Dendritic cell treated with granulocyte-macrophage colony-stimulating factor and Interleukin-4, amounts not matched to agents 40 ng/mL and 50 ng/mL, for 4 days (primary cell): ENCODE results near the gene TRIM66.

Experiments used
- H3K27ac Mint-ChIP-seq: one replicate; pipeline ENCODE4 v1.8.0; 2022; ENCODE audit warnings: mild to moderate bottlenecking, mixed read lengths
- H3K27me3 Mint-ChIP-seq: one replicate; pipeline ENCODE4 v1.8.0; 2022; ENCODE audit warnings: mild to moderate bottlenecking, mixed read lengths
- H3K36me3 Mint-ChIP-seq: one replicate; pipeline ENCODE4 v1.8.0; 2022; ENCODE audit warnings: low read depth, mixed read lengths
- H3K4me1 Mint-ChIP-seq: one replicate; pipeline ENCODE4 v1.8.0; 2022; ENCODE audit warnings: low read depth, mixed read lengths
- H3K4me3 Mint-ChIP-seq: one replicate; pipeline ENCODE4 v1.8.0; 2022; ENCODE audit warnings: mild to moderate bottlenecking, moderate library complexity, mixed read lengths
- H3K9me3 Mint-ChIP-seq: one replicate; pipeline ENCODE4 v1.8.0; 2022; ENCODE audit warnings: mixed read lengths
- intact Hi-C: fragments of 100-400 bp; cut with micrococcal nuclease; formaldehyde crosslinking; loops from one replicate; pipeline ENCODE4 v1.15.0; 2022

The TRIM66 gene

GRCh38 chr11:8586184-8586583 is 96.3 kb downstream of the TRIM66 start:
- Mint-ChIP-seq H3K36me3 (no peaks in the 10 kb centered on the region), H3K9me3 (no peaks in the 10 kb centered on the region), H3K4me1 (peaks cover 6% of the 10 kb centered on the region), H3K27ac (no peak overlapping the region), H3K27me3 (no peaks in the 10 kb centered on the region), H3K4me3 (no peak overlapping the region)
- intact Hi-C loops: no loop called here

GRCh38 chr11:8584511-8584910 is 98.0 kb downstream of the TRIM66 start:
- H3K36me3 Mint-ChIP-seq: no peaks in the 10 kb centered on the region
- H3K4me3 Mint-ChIP-seq: no peak overlapping the region
- no peaks in the 10 kb centered on the region for H3K27me3 Mint-ChIP-seq
- peaks cover 6% of the 10 kb centered on the region for H3K4me1 Mint-ChIP-seq
- H3K27ac Mint-ChIP-seq: no peak overlapping the region
- intact Hi-C loops: no loop called here
- no peaks in the 10 kb centered on the region for H3K9me3 Mint-ChIP-seq

- peaks cover 6% of the 10 kb centered on the region for H3K4me1 Mint-ChIP-seq
- H3K9me3 Mint-ChIP-seq: no peaks in the 10 kb centered on the region
- no peak overlapping the region for H3K27ac Mint-ChIP-seq
- H3K27me3 Mint-ChIP-seq: no peaks in the 10 kb centered on the region
- intact Hi-C loops: no loop called here
- no peak overlapping the region for H3K4me3 Mint-ChIP-seq
- no peaks in the 10 kb centered on the region for H3K36me3 Mint-ChIP-seq
Observed at GRCh38 chr11:8584082-8584481, 98.4 kb downstream of the TRIM66 start.

GRCh38 chr11:8581300-8581699 is 101.2 kb downstream of the TRIM66 start:
- peaks cover 3% of the 10 kb centered on the region for H3K4me1 Mint-ChIP-seq
- no peak overlapping the region for H3K4me3 Mint-ChIP-seq
- H3K27ac Mint-ChIP-seq: no peak overlapping the region
- intact Hi-C loops: no loop called here
- no peaks in the 10 kb centered on the region for H3K9me3 Mint-ChIP-seq
- no peaks in the 10 kb centered on the region for H3K36me3 Mint-ChIP-seq
- H3K27me3 Mint-ChIP-seq: no peaks in the 10 kb centered on the region

GRCh38 chr11:8577791-8578581 is 104.5 kb downstream of the TRIM66 start:
- Mint-ChIP-seq H3K4me3 (no peak overlapping the region), H3K9me3 (no peaks in the 10 kb centered on the region), H3K36me3 (no peaks in the 10 kb centered on the region), H3K27me3 (no peaks in the 10 kb centered on the region), H3K27ac (no peak overlapping the region), H3K4me1 (no peaks in the 10 kb centered on the region)
- intact Hi-C loops: no loop called here

GRCh38 chr11:8574798-8575197 is 107.7 kb downstream of the TRIM66 start:
- H3K27ac Mint-ChIP-seq: no peak overlapping the region
- no peak overlapping the region for H3K4me3 Mint-ChIP-seq
- intact Hi-C loops: no loop called here
- H3K27me3 Mint-ChIP-seq: no peaks in the 10 kb centered on the region
- no peaks in the 10 kb centered on the region for H3K36me3 Mint-ChIP-seq
- no peaks in the 10 kb centered on the region for H3K9me3 Mint-ChIP-seq
- H3K4me1 Mint-ChIP-seq: no peaks in the 10 kb centered on the region

DNA sequence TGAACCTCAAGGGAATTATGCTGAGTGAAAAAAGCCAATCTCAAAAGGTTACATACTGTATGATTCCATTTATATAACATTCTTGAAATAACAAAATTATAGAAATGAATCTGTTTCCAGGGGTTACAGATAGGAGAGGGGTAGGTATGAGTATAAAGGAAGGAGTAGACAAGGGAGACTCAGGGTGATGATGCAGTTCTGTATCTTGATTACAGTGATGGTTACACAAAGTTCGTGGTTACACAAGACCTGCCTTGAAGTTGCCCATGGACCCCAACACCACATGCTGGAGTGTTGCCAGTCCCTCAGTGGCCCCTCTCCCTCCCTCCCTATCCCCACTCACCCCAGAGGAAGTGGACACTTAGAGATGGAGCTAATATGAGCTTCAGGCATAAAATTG is 108.7 kb downstream of the TRIM66 start:
- Mint-ChIP-seq H3K27ac (no peak overlapping the region), H3K4me1 (no peaks in the 10 kb centered on the region), H3K27me3 (peaks cover 2% of the 10 kb centered on the region), H3K4me3 (no peak overlapping the region), H3K9me3 (no peaks in the 10 kb centered on the region), H3K36me3 (no peaks in the 10 kb centered on the region)
- intact Hi-C loops: no loop called here

DNA sequence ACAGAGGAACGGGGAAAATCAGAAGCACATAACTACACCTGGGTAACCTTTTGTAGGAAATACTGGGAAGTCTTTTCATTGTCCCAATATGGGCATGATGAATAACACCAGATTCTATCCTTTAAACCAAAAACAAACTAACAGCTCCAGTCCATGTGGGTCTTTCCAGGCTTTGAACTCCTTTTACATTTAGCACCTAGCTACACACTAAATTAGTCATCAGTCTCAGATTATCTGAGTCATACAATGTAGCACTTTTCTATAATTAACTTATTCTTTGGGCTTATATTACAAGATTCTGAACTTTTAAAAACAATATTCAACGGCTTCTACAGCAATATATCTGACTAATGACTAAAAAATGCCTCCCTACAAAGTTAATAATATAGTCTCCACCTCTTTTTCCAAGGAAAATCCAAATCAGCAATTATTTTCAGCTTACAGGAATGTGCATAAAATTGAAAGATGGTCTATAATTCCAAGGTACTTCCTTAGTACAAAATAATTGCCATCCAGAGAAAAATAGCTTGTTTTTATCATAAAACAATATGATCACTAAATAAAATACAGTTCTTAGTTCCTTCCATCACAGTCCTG is 114.8 kb downstream of the TRIM66 start:
- H3K4me1 Mint-ChIP-seq: no peaks in the 10 kb centered on the region
- H3K9me3 Mint-ChIP-seq: no peaks in the 10 kb centered on the region
- H3K27me3 Mint-ChIP-seq: peaks cover 2% of the 10 kb centered on the region
- H3K4me3 Mint-ChIP-seq: no peak overlapping the region
- intact Hi-C loops: loop anchor here (5.0 to 10.0 kb wide), 3 partner anchors 225 to 533 kb away; no protein-coding TSS in a partner anchor
- H3K36me3 Mint-ChIP-seq: no peaks in the 10 kb centered on the region
- no peak overlapping the region for H3K27ac Mint-ChIP-seq

GRCh38 chr11:8566613-8567210 is 115.8 kb downstream of the TRIM66 start:
- H3K36me3 Mint-ChIP-seq: no peaks in the 10 kb centered on the region
- H3K27me3 Mint-ChIP-seq: peaks cover 2% of the 10 kb centered on the region
- H3K4me1 Mint-ChIP-seq: no peaks in the 10 kb centered on the region
- no peak overlapping the region for H3K4me3 Mint-ChIP-seq
- no peak overlapping the region for H3K27ac Mint-ChIP-seq
- intact Hi-C loops: loop anchor here (1.0 to 10.0 kb wide), 4 partner anchors 224 to 532 kb away; no protein-coding TSS in a partner anchor
- H3K9me3 Mint-ChIP-seq: peaks cover 6% of the 10 kb centered on the region

- peaks cover under 1% of the 10 kb centered on the region for H3K27me3 Mint-ChIP-seq
- H3K27ac Mint-ChIP-seq: no peak overlapping the region
- H3K36me3 Mint-ChIP-seq: no peaks in the 10 kb centered on the region
- no peaks in the 10 kb centered on the region for H3K4me1 Mint-ChIP-seq
- H3K9me3 Mint-ChIP-seq: peaks cover 18% of the 10 kb centered on the region
- intact Hi-C loops: loop anchor here (10.0 kb wide), 1 partner anchor 530 kb away; no protein-coding TSS in a partner anchor
- no peak overlapping the region for H3K4me3 Mint-ChIP-seq
Observed at GRCh38 chr11:8564526-8564925, 117.9 kb downstream of the TRIM66 start.
